A549 (cell line): ENCODE results near the gene TPST1. TPM values are rescaled to one million over a fixed set of nuclear protein-coding genes. Genes with fewer than 3 reads are reported as not detected.

ENCODE experiments used
- ATAC-seq, 2 experiments: fragments of 200-7000 bp in 1 of 2; fragments of >200 bp in 1 of 2; cut with Nextera tagmentation in 1 of 2; cut with Tn5 transposase in 1 of 2; 3 replicates each; pipeline versions ENCODE4 v1.8.0 to v1.9.1; 2018 to 2020; ENCODE audit warnings: mild to moderate bottlenecking in 1 of 2, moderate library complexity in 1 of 2
- CTCF ChIA-PET: fragments of 300-600 bp; sonication (Branson Sonifier 250); formaldehyde crosslinking; extraction: SDS; loops from one replicate; lab custom pipeline; 2021; ENCODE audit warnings: antibody characterized with exemption, inconsistent platforms; lab: Yijun Ruan, JAX
- POLR2A ChIA-PET: fragments of 350-600 bp; formaldehyde crosslinking; extraction: SDS; loops from one replicate; lab custom pipeline; 2021; ENCODE audit warnings: antibody characterized with exemption, inconsistent platforms; lab: Yijun Ruan, JAX
- DNase-seq, 2 experiments: peaks; one replicate each; pipeline versions ENCODE4 v3.0.0 to v3.0.0-alpha.2; 2011 to 2016; ENCODE audit warnings: low read depth in 1 of 2, low spot score in 1 of 2
- FAIRE-seq: peaks from 2 replicates; lab custom pipeline; 2011; peaks lifted over from hg19 to GRCh38; lab: Jason Lieb, UNC
- H3K27ac ChIP-seq, 2 experiments: fragments of >200 bp; sonication (Bioruptor Twin); formaldehyde crosslinking; 3 replicates each; pipeline ENCODE4 v1.5.1; 2016 to 2017
- H3K4me1 ChIP-seq: fragments of >200 bp; sonication (Bioruptor Twin); formaldehyde crosslinking; 3 replicates; pipeline ENCODE4 v1.6.1; 2016
- H3K4me2 ChIP-seq: fragments of >200 bp; sonication (Bioruptor Twin); formaldehyde crosslinking; 3 replicates; pipeline ENCODE4 v1.6.1; 2016
- H3K4me3 ChIP-seq: fragments of >200 bp; sonication (Bioruptor Twin); formaldehyde crosslinking; 3 replicates; pipeline ENCODE4 v1.5.1; 2016
- H3K9me3 ChIP-seq: fragments of >200 bp; sonication (Bioruptor Twin); formaldehyde crosslinking; 3 replicates; pipeline ENCODE4 v1.6.1; 2016
- ATOH8 ChIP-seq: fragments of 250-450 bp; sonication (Bioruptor Pico); IDR thresholded peaks from 2 replicates; pipeline ENCODE4 v1.5.0; 2020; ENCODE audit warnings: low read depth, mild to moderate bottlenecking, moderate library complexity
- BCL3 ChIP-seq: fragments of >200 bp; sonication (Bioruptor Twin); formaldehyde crosslinking; IDR thresholded peaks from 3 replicates; pipeline ENCODE4 v1.6.1; 2016
- CHD4 ChIP-seq: fragments of 200-600 bp; sonication (generic); IDR thresholded peaks from 2 replicates; pipeline ENCODE4 v1.6.1; 2016; ENCODE audit warnings: antibody characterized with exemption, mild to moderate bottlenecking, borderline replicate concordance
- EHMT2 ChIP-seq: fragments of 200-600 bp; sonication (generic); IDR thresholded peaks from 2 replicates; pipeline ENCODE4 v1.6.1; 2016; ENCODE audit warnings: antibody characterized with exemption, low read depth, mild to moderate bottlenecking, moderate library complexity
- ELK1 ChIP-seq: fragments of 150-350 bp; IDR thresholded peaks from 2 replicates; pipeline ENCODE4 v1.6.1; 2014; ENCODE audit warnings: low read depth, mild to moderate bottlenecking, low read length
- FOSB ChIP-seq: fragments of 250-450 bp; sonication (Bioruptor Pico); IDR thresholded peaks from 2 replicates; pipeline ENCODE4 v1.5.0; 2020; ENCODE audit warnings: mild to moderate bottlenecking, moderate library complexity
- GATA3 ChIP-seq: IDR thresholded peaks from 2 replicates; pipeline ENCODE4 v1.6.1; 2012; ENCODE audit warnings: borderline replicate concordance
- JUNB ChIP-seq: fragments of >200 bp; sonication (Bioruptor Twin); formaldehyde crosslinking; IDR thresholded peaks from 2 replicates; pipeline ENCODE4 v1.6.1; 2016
- KDM5A ChIP-seq: fragments of 200-600 bp; sonication (generic); IDR thresholded peaks from 2 replicates; pipeline ENCODE4 v1.6.1; 2016; ENCODE audit warnings: antibody characterized with exemption, mild to moderate bottlenecking
- MAZ ChIP-seq: fragments of 150-350 bp; IDR thresholded peaks from 2 replicates; pipeline ENCODE4 v1.6.1; 2014; ENCODE audit warnings: antibody characterized with exemption, low read depth, low read length, borderline replicate concordance
- NR3C1 ChIP-seq: fragments of >200 bp; sonication (Bioruptor Twin); formaldehyde crosslinking; IDR thresholded peaks from 3 replicates; pipeline ENCODE4 v1.6.1; 2017
- PHF8 ChIP-seq: fragments of 200-600 bp; sonication (generic); IDR thresholded peaks from 2 replicates; pipeline ENCODE4 v1.6.1; 2016; ENCODE audit warnings: low read depth, mild to moderate bottlenecking, antibody characterized with exemption, moderate library complexity, borderline replicate concordance
- POLR2AphosphoS2 ChIP-seq: conservative IDR thresholded peaks from 2 replicates; pipeline ENCODE4 v1.6.1; 2012; ENCODE audit warnings: low read length, improper control_type of control experiment, inconsistent platforms
- RNF2 ChIP-seq: fragments of 200-600 bp; sonication (generic); IDR thresholded peaks from 2 replicates; pipeline ENCODE4 v1.6.1; 2016; ENCODE audit warnings: low read depth, mild to moderate bottlenecking, antibody characterized with exemption, moderate library complexity, borderline replicate concordance
- USF2 ChIP-seq: fragments of 450-650 bp; IDR thresholded peaks from 2 replicates; pipeline ENCODE4 v1.6.1; 2014; ENCODE audit warnings: antibody characterized with exemption
- ZFP36 ChIP-seq: fragments of 450-650 bp; IDR thresholded peaks from 2 replicates; pipeline ENCODE4 v1.6.1; 2014; ENCODE audit warnings: borderline replicate concordance; ENCODE audit not compliant: partially characterized antibody
- WGBS: methylation state at CpG from one replicate; pipeline ENCODE4 v1.1.6; 2017; ENCODE audit errors: missing lambda C conversion rate; 5-methylcytosine and 5-hydroxymethylcytosine counted together
- polyA plus RNA-seq, 4 experiments: library from polyadenylated mRNA; depleted of rRNA in 3 of 4; stranded (reverse); fragments of >200 nt; fragmentation: RNase III in 1 of 4; extraction: RNeasy Plus Mini Kit Qiagen cat#74134 plus additional on column Dnase treatment in 1 of 4; gene quantifications; 2 replicates in 3 of 4; 3 replicates in 1 of 4; pipeline ENCODE4 v1.2.3, GENCODE V29; 2011 to 2017

The TPST1 gene
- polyA plus RNA-seq, 2 of the 4 experiments (the other 2 are of a cell fraction): 14.6 to 20.4 TPM

- no peak for TF ChIP-seq EHMT2
- TF ChIP-seq BCL3: no peak
- no peak for TF ChIP-seq POLR2AphosphoS2
- no peak for TF ChIP-seq CHD4
- peak; percentile 15; the same call in 1 of the 2 replicates for TF ChIP-seq GATA3
- TF ChIP-seq JUNB: no peak
- TF ChIP-seq MAZ: no peak
- FAIRE-seq (no peak), ATAC-seq (peak in 1 of 2 experiments; percentile 44; a peak in 3 of 6 replicates), DNase-seq (no peak)
- ChIA-PET CTCF (interaction anchor here (0.6 to 1.3 kb wide), 2 partner anchors 103 to 114 kb away, joined by 3 read pairs; no protein-coding TSS in a partner anchor), POLR2A (no interaction called here)
- H3K27ac ChIP-seq: peak overlapping the region; percentile 4 to 30; a peak in 3 of 6 replicates
- 0 out of 3 replicates have a peak, but pooled peaks cover under 1% of the 10 kb centered on the region for H3K9me3 ChIP-seq
- WGBS: 60% methylated on average over 6 of the region's 6 CpGs
- peak overlapping the region; percentile 32; the same call in 1 of the 3 replicates for H3K4me2 ChIP-seq
- H3K4me3 ChIP-seq: no peak overlapping the region
- H3K4me1 ChIP-seq: peaks cover 12% of the 10 kb centered on the region; the same call in 2 of the 3 replicates
Measured at GRCh38 chr7:66237906-66238772, 33.0 kb downstream of the TPST1 start.

- ChIA-PET CTCF (interaction anchor here (0.6 to 1.3 kb wide), 2 partner anchors 102 to 114 kb away, joined by 3 read pairs; no protein-coding TSS in a partner anchor), POLR2A (interaction anchor here (1.0 kb wide), 1 partner anchor 255 kb away, joined by 4 read pairs; no protein-coding TSS in a partner anchor)
- no peak for ATAC-seq
Measured at GRCh38 chr7:66238773-66239466, 33.8 kb downstream of the TPST1 start.

More at GRCh38 chr7:66238773-66239466, 33.8 kb downstream of the TPST1 start:
- Histone ChIP-seq H3K27ac (peak overlapping the region; percentile 4 to 11; a peak in 2 of 6 replicates), H3K4me3 (no peak overlapping the region), H3K4me2 (0 out of 3 replicates have a peak overlapping the region, but pooled peaks have one; percentile 32), H3K9me3 (no peaks in the 10 kb centered on the region), H3K4me1 (peaks cover 12% of the 10 kb centered on the region; the same call in 2 of the 3 replicates)
- TF ChIP-seq FOSB (CRISPR knock-in tag) (no peak), ELK1 (no peak), KDM5A (no peak), ATOH8 (no peak), USF2 (no peak), ZFP36 (no peak), PHF8 (no peak), BCL3 (no peak), RNF2 (no peak), NR3C1 (no peak)
- DNase-seq (no peak), FAIRE-seq (no peak)
- 81% methylated on average over 5 of the region's 5 CpGs for WGBS
